Lung microvascular endothelial cell (primary cell): ENCODE measurements around the gene DPYD. TPM values are rescaled to one million over a fixed set of nuclear protein-coding genes. Genes with fewer than 3 reads are reported as not detected.

Experiments
- DNase-seq, 2 donors: peaks; one replicate each; pipeline versions ENCODE4 v3.0.0 to v3.0.0-alpha.2; 2010; ENCODE audit warnings: low read depth in 2 of 2
- total RNA-seq: library from RNA; depleted of rRNA; stranded (reverse); fragments of >200 nt; gene quantifications from 2 replicates; pipeline ENCODE4 v1.2.1, GENCODE V29; 2014

Gene DPYD
- total RNA-seq, 1 donor from 2014 or later, result 15.9 TPM

- DNase-seq, result no peak
Observed at GRCh38 chr1:97210307-97210706, 710.5 kb downstream of the DPYD start.

- DNase-seq, result peak in 1 of 2 donors; percentile 4
Observed at GRCh38 chr1:97209381-97209957, 711.4 kb downstream of the DPYD start.

GRCh38 chr1:97207868-97208267 is 713.0 kb downstream of the DPYD start:
- DNase-seq, result no peak

GRCh38 chr1:97204468-97204867 is 716.4 kb downstream of the DPYD start:
- no peak for DNase-seq

GRCh38 chr1:97202481-97203380 is 718.1 kb downstream of the DPYD start:
- no peak for DNase-seq

GRCh38 chr1:97201641-97202040 is 719.2 kb downstream of the DPYD start:
- no peak for DNase-seq

GRCh38 chr1:97200595-97200994 is 720.2 kb downstream of the DPYD start:
- no peak for DNase-seq

GRCh38 chr1:97196825-97197516 is 723.9 kb downstream of the DPYD start:
- no peak for DNase-seq

- peak; percentile 44 to 96 for DNase-seq
Observed at GRCh38 chr1:97192872-97193572, 727.8 kb downstream of the DPYD start.

- peak in 1 of 2 donors; percentile 22 for DNase-seq
Observed at GRCh38 chr1:97190326-97190725, 730.5 kb downstream of the DPYD start.

- peak; percentile 20 to 24 for DNase-seq
Observed at GRCh38 chr1:97186381-97186780, 734.5 kb downstream of the DPYD start.

GRCh38 chr1:97174039-97174704 is 746.7 kb downstream of the DPYD start:
- DNase-seq, result peak; percentile 1 to 61

GRCh38 chr1:97170300-97170699 is 750.5 kb downstream of the DPYD start:
- DNase-seq, result no peak

- no peak for DNase-seq
Observed at GRCh38 chr1:97168056-97168455, 752.8 kb downstream of the DPYD start.

- no peak for DNase-seq
Observed at GRCh38 chr1:97167246-97167645, 753.6 kb downstream of the DPYD start.

- DNase-seq, result no peak
Observed at GRCh38 chr1:97166626-97167025, 754.2 kb downstream of the DPYD start.

GRCh38 chr1:97164276-97164639 is 756.6 kb downstream of the DPYD start:
- no peak for DNase-seq

- DNase-seq, result no peak
Observed at GRCh38 chr1:97163591-97164275, 757.1 kb downstream of the DPYD start.

- DNase-seq, result peak in 1 of 2 donors; percentile 21
Observed at GRCh38 chr1:97160818-97161217, 760.0 kb downstream of the DPYD start.

GRCh38 chr1:97159342-97159741 is 761.5 kb downstream of the DPYD start:
- no peak for DNase-seq

GRCh38 chr1:97158691-97159096 is 762.1 kb downstream of the DPYD start:
- no peak for DNase-seq
